Stimulated activated effector memory CD8-positive, alpha-beta T cell treated with anti-CD3 and anti-CD28 coated beads, Interleukin-12 subunit alpha, Interleukin-12 subunit beta, amount 100 ng/mL, for 72 hours (primary cell): ENCODE results near the gene KLF6.

Experiments used
- ATAC-seq: fragments of 150-1000 bp; cut with Tn5 transposase; 2 replicates; pipeline ENCODE4 v1.10.0; 2021
- DNase-seq, 2 donors: peaks; one replicate each; pipeline ENCODE4 v3.0.0; 2021 to 2022; ENCODE audit warnings: low spot score in 2 of 2
- H3K27ac Mint-ChIP-seq: one replicate; pipeline ENCODE4 v1.8.0; 2022; ENCODE audit warnings: mild to moderate bottlenecking, mixed read lengths
- H3K36me3 Mint-ChIP-seq: one replicate; pipeline ENCODE4 v1.8.0; 2022; ENCODE audit warnings: mild to moderate bottlenecking, mixed read lengths
- H3K4me1 Mint-ChIP-seq: one replicate; pipeline ENCODE4 v1.8.0; 2022; ENCODE audit warnings: mixed read lengths
- H3K4me3 Mint-ChIP-seq: one replicate; pipeline ENCODE4 v1.8.0; 2022; ENCODE audit warnings: mild to moderate bottlenecking, mixed read lengths
- H3K9me3 Mint-ChIP-seq: one replicate; pipeline ENCODE4 v1.8.0; 2022; ENCODE audit warnings: mixed read lengths

Gene KLF6

DNA sequence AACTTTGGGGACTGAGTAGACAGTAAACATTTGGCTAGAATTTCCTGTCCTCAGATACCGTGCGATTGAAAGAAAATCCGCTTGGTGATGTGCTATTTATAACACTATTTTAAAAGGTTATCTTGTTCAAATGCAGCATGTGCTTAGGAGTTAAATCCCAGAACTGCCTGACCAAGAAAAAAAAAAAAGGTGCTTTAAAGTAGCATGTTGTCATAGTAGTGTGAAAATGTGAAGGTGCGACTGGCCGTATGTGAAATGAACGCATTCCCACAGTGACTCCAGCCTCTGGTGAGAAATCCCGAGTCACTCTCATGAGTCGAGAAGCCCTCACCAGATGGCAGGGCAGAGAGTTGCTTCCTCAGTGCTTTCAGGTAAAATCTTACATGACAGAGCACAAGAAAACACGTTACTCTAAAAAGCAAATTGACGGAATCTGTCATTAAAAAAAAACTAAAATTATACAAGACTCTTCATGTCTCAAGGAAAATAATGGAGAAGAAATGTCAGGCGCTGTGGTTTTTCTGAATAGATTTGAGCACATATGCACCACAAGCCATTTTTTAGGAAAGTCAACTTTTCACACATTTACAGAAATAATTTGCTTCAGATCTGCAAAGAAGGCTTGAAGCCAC, 18.4 kb upstream of the KLF6 start:
- H3K9me3 Mint-ChIP-seq: no peaks in the 10 kb centered on the region
- no peak for ATAC-seq
- H3K4me1 Mint-ChIP-seq: peaks cover 23% of the 10 kb centered on the region
- no peak overlapping the region for H3K27ac Mint-ChIP-seq
- peaks cover 37% of the 10 kb centered on the region for H3K36me3 Mint-ChIP-seq
- no peak overlapping the region for H3K4me3 Mint-ChIP-seq
- no peak for DNase-seq

DNA sequence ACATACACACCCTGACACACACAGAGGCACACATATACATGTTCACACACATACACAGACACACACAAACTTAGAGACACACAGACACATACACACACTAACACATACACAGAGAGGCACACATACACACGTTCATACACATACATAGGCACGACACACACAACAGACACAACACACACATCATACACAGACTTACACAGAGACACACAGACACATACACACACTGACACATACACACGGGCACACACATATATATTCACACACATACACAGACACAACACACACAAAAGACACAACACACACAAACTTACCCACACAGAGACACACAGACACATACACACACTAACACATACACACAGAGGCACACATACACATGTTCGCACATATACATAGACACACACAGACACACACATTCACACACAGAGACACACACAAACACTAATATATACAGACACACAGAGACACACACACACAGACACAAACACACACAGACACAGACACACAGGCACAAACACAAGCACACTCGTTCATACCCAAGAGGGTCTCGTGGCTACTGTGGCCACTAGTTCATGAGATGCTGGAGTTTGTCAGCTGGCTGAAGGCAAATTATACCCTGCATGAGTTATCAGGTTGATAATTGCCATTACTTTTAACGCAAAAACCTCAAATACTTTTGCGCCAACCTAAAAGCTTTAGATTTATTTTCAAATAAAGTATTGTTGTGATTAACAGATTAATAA, 17.7 kb upstream of the KLF6 start:
- DNase-seq: no peak

GRCh38 chr10:3801558-3802192, 16.7 kb upstream of the KLF6 start:
- DNase-seq (no peak), ATAC-seq (no peak)
- peaks cover 28% of the 10 kb centered on the region for H3K4me1 Mint-ChIP-seq
- H3K9me3 Mint-ChIP-seq: no peaks in the 10 kb centered on the region
- peaks cover 35% of the 10 kb centered on the region for H3K36me3 Mint-ChIP-seq
- no peak overlapping the region for H3K4me3 Mint-ChIP-seq
- no peak overlapping the region for H3K27ac Mint-ChIP-seq

More for the DNA sequence above, 17.7 kb upstream of the KLF6 start:
- Mint-ChIP-seq H3K4me3 (no peak overlapping the region), H3K4me1 (peaks cover 27% of the 10 kb centered on the region), H3K36me3 (peaks cover 37% of the 10 kb centered on the region), H3K27ac (no peak overlapping the region), H3K9me3 (no peaks in the 10 kb centered on the region)
- no peak for ATAC-seq

GRCh38 chr10:3800586-3800985, 15.6 kb upstream of the KLF6 start:
- DNase-seq: no peak
- Mint-ChIP-seq H3K27ac (no peak overlapping the region), H3K9me3 (no peaks in the 10 kb centered on the region), H3K4me3 (no peak overlapping the region), H3K4me1 (peaks cover 28% of the 10 kb centered on the region), H3K36me3 (peaks cover 24% of the 10 kb centered on the region)
- ATAC-seq: no peak

DNA sequence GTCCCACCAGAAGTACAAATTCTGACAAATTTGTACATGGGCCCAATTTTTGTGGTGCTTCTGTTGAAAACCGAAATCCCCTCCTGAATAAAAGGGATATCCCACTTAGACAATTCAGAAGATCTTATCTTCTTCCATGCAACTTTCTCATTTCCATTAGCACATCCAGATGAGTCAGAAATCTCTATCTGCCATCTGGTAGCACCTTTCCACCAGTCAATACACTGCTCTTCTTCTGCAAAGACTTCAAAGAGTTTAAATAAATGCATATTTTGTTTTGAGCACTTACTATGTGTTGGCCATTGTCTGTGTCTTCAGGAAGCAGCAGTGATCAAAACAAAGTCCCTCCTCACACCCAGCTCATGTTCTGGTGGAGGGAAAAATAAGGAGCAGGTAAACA, 12.7 kb upstream of the KLF6 start:
- no peak for ATAC-seq
- H3K4me3 Mint-ChIP-seq: no peak overlapping the region
- H3K36me3 Mint-ChIP-seq: no peaks in the 10 kb centered on the region
- DNase-seq: no peak
- no peaks in the 10 kb centered on the region for H3K9me3 Mint-ChIP-seq
- peaks cover 33% of the 10 kb centered on the region for H3K4me1 Mint-ChIP-seq
- H3K27ac Mint-ChIP-seq: no peak overlapping the region

DNA sequence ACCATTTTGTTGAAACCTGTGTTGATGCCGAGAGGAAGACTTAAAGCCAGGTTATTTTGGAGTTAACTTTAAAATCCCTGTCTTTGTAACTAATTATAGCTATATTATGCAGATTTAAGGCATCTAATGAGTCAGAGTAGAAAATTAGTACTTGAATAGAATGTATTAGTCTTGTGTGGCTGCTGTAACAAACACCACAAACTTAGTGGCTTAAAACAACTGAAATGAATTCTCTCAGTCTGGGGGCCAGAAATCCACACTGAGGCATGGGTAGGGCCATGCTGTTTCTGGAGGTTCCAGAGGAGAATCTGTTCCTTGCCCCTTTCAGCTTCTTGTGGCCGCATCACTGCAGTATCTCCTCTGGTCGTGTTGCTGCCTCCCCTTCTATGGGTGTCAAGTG, 8.5 kb upstream of the KLF6 start:
- H3K36me3 Mint-ChIP-seq: no peaks in the 10 kb centered on the region
- ATAC-seq (no peak), DNase-seq (no peak)
- H3K4me3 Mint-ChIP-seq: no peak overlapping the region
- H3K27ac Mint-ChIP-seq: peak overlapping the region; percentile 16
- peaks cover 21% of the 10 kb centered on the region for H3K4me1 Mint-ChIP-seq
- H3K9me3 Mint-ChIP-seq: peaks cover 8% of the 10 kb centered on the region

GRCh38 chr10:3792710-3793219, 7.8 kb upstream of the KLF6 start:
- Mint-ChIP-seq H3K27ac (no peak overlapping the region), H3K4me3 (no peak overlapping the region), H3K4me1 (peaks cover 13% of the 10 kb centered on the region), H3K36me3 (no peaks in the 10 kb centered on the region), H3K9me3 (peaks cover 8% of the 10 kb centered on the region)
- DNase-seq (no peak), ATAC-seq (no peak)

- peaks cover under 1% of the 10 kb centered on the region for H3K36me3 Mint-ChIP-seq
- DNase-seq: no peak
- ATAC-seq: peak; percentile 39
- H3K9me3 Mint-ChIP-seq: peaks cover 8% of the 10 kb centered on the region
- H3K4me3 Mint-ChIP-seq: no peak overlapping the region
- H3K4me1 Mint-ChIP-seq: peaks cover 12% of the 10 kb centered on the region
- no peak overlapping the region for H3K27ac Mint-ChIP-seq
Observed at GRCh38 chr10:3791974-3792633, 7.1 kb upstream of the KLF6 start.

GRCh38 chr10:3790858-3791257, 5.8 kb upstream of the KLF6 start:
- ATAC-seq: no peak
- no peak for DNase-seq
- Mint-ChIP-seq H3K27ac (no peak overlapping the region), H3K36me3 (peaks cover 13% of the 10 kb centered on the region), H3K4me3 (no peak overlapping the region), H3K4me1 (peaks cover 22% of the 10 kb centered on the region), H3K9me3 (peaks cover 8% of the 10 kb centered on the region)

DNA sequence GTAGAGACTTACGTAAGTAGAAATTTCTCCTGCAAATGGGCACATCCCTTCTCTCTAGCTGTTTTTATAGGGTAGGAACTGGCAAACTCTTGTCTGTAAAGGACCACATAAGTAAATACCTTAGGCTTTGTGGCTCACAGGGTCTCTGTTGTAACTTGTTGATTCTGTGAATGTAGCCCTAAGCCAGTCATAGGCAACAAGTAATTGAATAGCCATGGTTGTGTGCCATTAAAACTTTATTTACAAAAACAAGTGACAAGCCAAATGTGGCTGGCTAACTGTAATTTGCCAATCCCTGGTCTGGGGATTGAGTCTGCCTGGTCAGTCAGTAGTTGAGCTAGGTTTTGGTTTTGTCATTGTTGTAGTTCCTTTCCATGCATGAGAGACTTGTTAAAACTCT, 5.3 kb upstream of the KLF6 start:
- Mint-ChIP-seq H3K4me3 (no peak overlapping the region), H3K27ac (no peak overlapping the region), H3K4me1 (peaks cover 25% of the 10 kb centered on the region), H3K36me3 (peaks cover 19% of the 10 kb centered on the region), H3K9me3 (peaks cover 8% of the 10 kb centered on the region)
- DNase-seq: no peak
- ATAC-seq: no peak

- Mint-ChIP-seq H3K36me3 (peaks cover 26% of the 10 kb centered on the region), H3K27ac (no peak overlapping the region)
Observed at GRCh38 chr10:3789621-3790020, 4.6 kb upstream of the KLF6 start.

GRCh38 chr10:3787816-3788215, 2.8 kb upstream of the KLF6 start:
- peaks cover 44% of the 10 kb centered on the region for H3K36me3 Mint-ChIP-seq
- peaks cover 27% of the 10 kb centered on the region for H3K4me1 Mint-ChIP-seq
- DNase-seq (peak in 1 of 2 donors; percentile 45), ATAC-seq (no peak)
- H3K4me3 Mint-ChIP-seq: no peak overlapping the region
- no peak overlapping the region for H3K27ac Mint-ChIP-seq
- peaks cover 8% of the 10 kb centered on the region for H3K9me3 Mint-ChIP-seq

More at GRCh38 chr10:3789621-3790020, 4.6 kb upstream of the KLF6 start:
- H3K4me3 Mint-ChIP-seq: no peak overlapping the region
- no peak for ATAC-seq
- DNase-seq: no peak
- peaks cover 24% of the 10 kb centered on the region for H3K4me1 Mint-ChIP-seq
- H3K9me3 Mint-ChIP-seq: peaks cover 8% of the 10 kb centered on the region

DNA sequence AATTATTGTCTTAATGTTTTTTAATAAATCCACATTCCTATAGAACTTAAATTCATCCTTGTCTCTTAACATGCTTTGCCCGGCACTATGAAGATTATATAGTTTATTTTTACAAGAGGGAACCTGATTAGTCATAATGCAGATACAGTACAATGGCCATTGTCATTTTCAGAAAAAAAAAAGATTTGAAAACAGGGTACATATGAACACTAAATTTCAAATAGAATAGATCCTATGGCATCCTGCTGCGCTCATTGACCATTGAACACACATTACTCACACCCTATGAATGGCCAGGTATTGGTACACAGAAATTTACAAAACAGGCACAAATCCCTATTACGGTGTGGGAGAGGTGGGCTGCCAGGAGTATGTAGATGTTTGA, 2.0 kb upstream of the KLF6 start:
- no peak for ATAC-seq
- Mint-ChIP-seq H3K9me3 (peaks cover 8% of the 10 kb centered on the region), H3K4me1 (peaks cover 35% of the 10 kb centered on the region), H3K36me3 (peaks cover 52% of the 10 kb centered on the region), H3K27ac (peak overlapping the region; percentile 100), H3K4me3 (peak overlapping the region; percentile 98)
- DNase-seq: no peak

DNA sequence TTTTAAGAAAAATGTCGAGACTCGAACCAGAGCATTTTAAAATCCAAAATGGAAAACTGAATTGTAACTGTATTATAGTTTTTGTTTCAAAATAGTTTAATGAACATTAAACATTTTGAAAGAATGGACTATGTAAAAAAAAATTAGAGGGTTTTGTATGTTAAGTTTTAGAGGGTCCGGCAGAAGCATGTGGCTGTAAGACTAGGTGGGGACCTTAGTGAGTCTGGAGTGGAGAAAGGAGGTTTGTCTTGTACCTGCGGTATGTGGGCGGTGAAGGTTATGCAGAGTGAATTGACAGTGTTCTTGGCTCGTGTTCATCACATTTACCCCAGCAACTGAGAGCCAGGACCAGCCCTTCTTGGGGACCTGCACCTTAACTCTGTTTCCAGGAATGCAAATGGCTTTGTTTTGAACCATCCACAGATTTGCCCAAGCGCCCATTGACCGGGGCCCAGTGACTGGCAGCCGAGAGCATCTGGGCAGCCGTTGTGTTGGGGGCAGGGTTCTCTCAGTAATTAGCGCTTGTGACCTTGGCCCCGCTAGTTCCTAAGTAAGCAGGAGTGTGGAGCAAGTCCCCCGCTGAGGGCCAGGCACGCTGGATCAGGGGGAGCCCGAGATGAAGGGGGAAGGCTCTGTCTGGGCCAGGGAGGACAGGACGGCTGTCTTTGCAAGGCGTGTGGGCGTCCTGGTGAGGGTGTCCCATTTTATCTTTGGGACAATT, 1.4 kb upstream of the KLF6 start:
- H3K36me3 Mint-ChIP-seq: peaks cover 57% of the 10 kb centered on the region
- peak overlapping the region; percentile 98 for H3K4me3 Mint-ChIP-seq
- no peak for ATAC-seq
- peaks cover 8% of the 10 kb centered on the region for H3K9me3 Mint-ChIP-seq
- peak overlapping the region; percentile 100 for H3K27ac Mint-ChIP-seq
- H3K4me1 Mint-ChIP-seq: peaks cover 39% of the 10 kb centered on the region
- DNase-seq: peak in 1 of 2 donors; percentile 68

- Mint-ChIP-seq H3K36me3 (peaks cover 63% of the 10 kb centered on the region), H3K27ac (peak overlapping the region; percentile 100), H3K4me1 (peaks cover 37% of the 10 kb centered on the region), H3K4me3 (peak overlapping the region; percentile 98), H3K9me3 (peaks cover 6% of the 10 kb centered on the region)
- DNase-seq (peak in 1 of 2 donors; percentile 86), ATAC-seq (peak; percentile 31)
Observed at GRCh38 chr10:3785851-3786271, 852 bp upstream of the KLF6 start.
